ENCODE results near the gene TMC2.
"Not testable (repeated sequence)": the region's sequence is repeated elsewhere in the genome, so short reads cannot be mapped to it uniquely, and the experiment has no call there.

The TMC2 gene, protein sequence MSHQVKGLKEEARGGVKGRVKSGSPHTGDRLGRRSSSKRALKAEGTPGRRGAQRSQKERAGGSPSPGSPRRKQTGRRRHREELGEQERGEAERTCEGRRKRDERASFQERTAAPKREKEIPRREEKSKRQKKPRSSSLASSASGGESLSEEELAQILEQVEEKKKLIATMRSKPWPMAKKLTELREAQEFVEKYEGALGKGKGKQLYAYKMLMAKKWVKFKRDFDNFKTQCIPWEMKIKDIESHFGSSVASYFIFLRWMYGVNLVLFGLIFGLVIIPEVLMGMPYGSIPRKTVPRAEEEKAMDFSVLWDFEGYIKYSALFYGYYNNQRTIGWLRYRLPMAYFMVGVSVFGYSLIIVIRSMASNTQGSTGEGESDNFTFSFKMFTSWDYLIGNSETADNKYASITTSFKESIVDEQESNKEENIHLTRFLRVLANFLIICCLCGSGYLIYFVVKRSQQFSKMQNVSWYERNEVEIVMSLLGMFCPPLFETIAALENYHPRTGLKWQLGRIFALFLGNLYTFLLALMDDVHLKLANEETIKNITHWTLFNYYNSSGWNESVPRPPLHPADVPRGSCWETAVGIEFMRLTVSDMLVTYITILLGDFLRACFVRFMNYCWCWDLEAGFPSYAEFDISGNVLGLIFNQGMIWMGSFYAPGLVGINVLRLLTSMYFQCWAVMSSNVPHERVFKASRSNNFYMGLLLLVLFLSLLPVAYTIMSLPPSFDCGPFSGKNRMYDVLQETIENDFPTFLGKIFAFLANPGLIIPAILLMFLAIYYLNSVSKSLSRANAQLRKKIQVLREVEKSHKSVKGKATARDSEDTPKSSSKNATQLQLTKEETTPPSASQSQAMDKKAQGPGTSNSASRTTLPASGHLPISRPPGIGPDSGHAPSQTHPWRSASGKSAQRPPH
- long read RNA-seq, partial matches to known transcripts, result 0 of 1 reads
- long read RNA-seq, other reads (novel, unspliced or antisense), result 1 of 1 reads

DNA sequence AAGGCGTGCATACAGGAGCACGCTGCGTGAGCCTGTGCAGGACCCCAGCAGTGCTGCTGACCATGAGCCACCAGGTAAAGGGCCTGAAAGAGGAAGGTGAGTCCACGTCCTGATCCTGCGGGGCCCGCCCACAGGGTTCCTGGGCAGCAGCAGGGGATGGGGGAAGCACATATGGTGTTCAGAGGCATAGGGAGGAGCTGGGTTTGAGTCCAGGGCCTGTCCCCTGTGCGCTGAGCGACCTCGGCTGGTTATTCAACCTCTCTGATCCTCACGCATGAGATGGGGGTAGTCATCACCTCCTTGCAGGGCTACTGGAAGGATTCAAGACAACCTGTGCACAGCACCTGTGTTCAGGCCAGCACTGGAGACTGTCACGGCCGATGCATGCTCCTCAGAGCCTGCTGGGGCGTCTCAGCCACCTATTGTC is at the start of gene TMC2:
TMC2 (plus strand) TSS at position 14 of the 427 bp plus-strand sequence; CDS start at position 63, 49 bp downstream.
- DNase-seq (ENCODE audit: low read depth in 1 of 2, low spot score in 1 of 2), result no peak
- Histone ChIP-seq H3K4me3 (replicated peaks; ENCODE audit: insufficient read depth, low read length) (no peak within 1 kb of the TSS), H3K27ac (replicated peaks) (no peak within 1 kb of the TSS), H3K27me3 (ENCODE audit: insufficient read depth, poor library complexity, severe bottlenecking) (peaks cover 7% of the 10 kb centered on the region)
- TF ChIP-seq POLR2AphosphoS5 (IDR thresholded peaks at IDR 0.05; ENCODE audit: low read depth), result no peak
- no peak for TF ChIP-seq GABPA (IDR thresholded peaks at IDR 0.05; ENCODE audit: low read depth)
- TF ChIP-seq SPI1 (IDR thresholded peaks at IDR 0.05; ENCODE audit: borderline replicate concordance, low read depth), result no peak
- TF ChIP-seq, protein P1, sequence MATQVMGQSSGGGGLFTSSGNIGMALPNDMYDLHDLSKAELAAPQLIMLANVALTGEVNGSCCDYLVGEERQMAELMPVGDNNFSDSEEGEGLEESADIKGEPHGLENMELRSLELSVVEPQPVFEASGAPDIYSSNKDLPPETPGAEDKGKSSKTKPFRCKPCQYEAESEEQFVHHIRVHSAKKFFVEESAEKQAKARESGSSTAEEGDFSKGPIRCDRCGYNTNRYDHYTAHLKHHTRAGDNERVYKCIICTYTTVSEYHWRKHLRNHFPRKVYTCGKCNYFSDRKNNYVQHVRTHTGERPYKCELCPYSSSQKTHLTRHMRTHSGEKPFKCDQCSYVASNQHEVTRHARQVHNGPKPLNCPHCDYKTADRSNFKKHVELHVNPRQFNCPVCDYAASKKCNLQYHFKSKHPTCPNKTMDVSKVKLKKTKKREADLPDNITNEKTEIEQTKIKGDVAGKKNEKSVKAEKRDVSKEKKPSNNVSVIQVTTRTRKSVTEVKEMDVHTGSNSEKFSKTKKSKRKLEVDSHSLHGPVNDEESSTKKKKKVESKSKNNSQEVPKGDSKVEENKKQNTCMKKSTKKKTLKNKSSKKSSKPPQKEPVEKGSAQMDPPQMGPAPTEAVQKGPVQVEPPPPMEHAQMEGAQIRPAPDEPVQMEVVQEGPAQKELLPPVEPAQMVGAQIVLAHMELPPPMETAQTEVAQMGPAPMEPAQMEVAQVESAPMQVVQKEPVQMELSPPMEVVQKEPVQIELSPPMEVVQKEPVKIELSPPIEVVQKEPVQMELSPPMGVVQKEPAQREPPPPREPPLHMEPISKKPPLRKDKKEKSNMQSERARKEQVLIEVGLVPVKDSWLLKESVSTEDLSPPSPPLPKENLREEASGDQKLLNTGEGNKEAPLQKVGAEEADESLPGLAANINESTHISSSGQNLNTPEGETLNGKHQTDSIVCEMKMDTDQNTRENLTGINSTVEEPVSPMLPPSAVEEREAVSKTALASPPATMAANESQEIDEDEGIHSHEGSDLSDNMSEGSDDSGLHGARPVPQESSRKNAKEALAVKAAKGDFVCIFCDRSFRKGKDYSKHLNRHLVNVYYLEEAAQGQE (IDR thresholded peaks at IDR 0.05; ENCODE audit: insufficient replicate concordance, low read depth), result no peak
- TF ChIP-seq, protein P2, sequence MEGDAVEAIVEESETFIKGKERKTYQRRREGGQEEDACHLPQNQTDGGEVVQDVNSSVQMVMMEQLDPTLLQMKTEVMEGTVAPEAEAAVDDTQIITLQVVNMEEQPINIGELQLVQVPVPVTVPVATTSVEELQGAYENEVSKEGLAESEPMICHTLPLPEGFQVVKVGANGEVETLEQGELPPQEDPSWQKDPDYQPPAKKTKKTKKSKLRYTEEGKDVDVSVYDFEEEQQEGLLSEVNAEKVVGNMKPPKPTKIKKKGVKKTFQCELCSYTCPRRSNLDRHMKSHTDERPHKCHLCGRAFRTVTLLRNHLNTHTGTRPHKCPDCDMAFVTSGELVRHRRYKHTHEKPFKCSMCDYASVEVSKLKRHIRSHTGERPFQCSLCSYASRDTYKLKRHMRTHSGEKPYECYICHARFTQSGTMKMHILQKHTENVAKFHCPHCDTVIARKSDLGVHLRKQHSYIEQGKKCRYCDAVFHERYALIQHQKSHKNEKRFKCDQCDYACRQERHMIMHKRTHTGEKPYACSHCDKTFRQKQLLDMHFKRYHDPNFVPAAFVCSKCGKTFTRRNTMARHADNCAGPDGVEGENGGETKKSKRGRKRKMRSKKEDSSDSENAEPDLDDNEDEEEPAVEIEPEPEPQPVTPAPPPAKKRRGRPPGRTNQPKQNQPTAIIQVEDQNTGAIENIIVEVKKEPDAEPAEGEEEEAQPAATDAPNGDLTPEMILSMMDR (IDR thresholded peaks at IDR 0.05; ENCODE audit: insufficient read depth, low read length), result no peak

DNA sequence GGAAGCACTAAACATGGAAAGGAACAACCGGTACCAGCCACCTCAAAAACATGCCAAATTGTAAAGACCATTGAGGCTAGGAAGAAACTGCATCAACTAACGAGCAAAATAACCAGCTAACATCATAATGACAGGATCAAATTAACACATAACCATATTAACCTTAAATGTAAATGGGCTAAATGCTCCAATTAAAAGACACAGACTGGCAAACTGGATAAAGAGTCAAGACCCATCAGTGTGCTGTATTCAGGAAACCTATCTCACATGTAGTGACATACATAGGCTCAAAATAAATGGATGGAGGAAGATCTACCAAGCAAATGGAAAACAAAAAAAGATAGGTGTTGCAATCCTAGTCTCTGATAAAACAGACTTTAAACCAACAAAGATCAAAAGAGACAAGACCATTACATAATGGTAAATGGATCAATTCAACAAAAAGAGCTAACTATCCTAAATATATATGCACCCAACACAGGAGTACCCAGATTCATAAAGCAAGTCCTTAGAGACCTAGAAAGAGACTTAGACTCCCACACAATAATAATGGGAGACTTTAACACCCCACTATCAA is 33.5 kb upstream of the TMC2 start:
- not testable (repeated sequence) for DNase-seq (ENCODE audit: low read depth in 1 of 2, low spot score in 1 of 2); H3K4me3 ChIP-seq (replicated peaks; ENCODE audit: insufficient read depth, low read length); H3K27ac ChIP-seq (replicated peaks)

DNA sequence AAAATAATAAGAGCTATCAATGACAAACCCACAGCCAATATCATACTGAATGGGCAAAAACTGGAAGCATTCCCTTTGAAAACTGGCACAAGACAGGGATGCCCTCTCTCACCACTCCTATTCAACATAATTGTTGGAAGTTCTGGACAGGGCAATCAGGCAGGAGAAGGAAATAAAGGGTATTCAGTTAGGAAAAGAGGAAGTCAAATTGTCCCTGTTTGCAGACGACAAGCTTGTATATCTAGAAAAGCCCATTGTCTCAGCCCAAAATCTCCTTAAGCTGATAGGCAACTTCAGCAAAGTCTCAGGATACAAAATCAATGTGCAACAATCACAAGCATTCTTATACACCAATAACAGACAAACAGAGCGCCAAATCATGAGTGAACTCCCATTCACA is 31.6 kb upstream of the TMC2 start:
- DNase-seq (ENCODE audit: low read depth in 1 of 2, low spot score in 1 of 2); H3K27me3 ChIP-seq (ENCODE audit: insufficient read depth, poor library complexity, severe bottlenecking); H3K27ac ChIP-seq (replicated peaks); H3K4me3 ChIP-seq (replicated peaks; ENCODE audit: insufficient read depth, low read length): not testable (repeated sequence)
- peak; percentile 74; the same call in 1 of the 2 replicates for TF ChIP-seq SPI1 (IDR thresholded peaks at IDR 0.05; ENCODE audit: borderline replicate concordance, low read depth)

More for the DNA sequence above, 33.5 kb upstream of the TMC2 start:
- H3K27me3 ChIP-seq (ENCODE audit: insufficient read depth, poor library complexity, severe bottlenecking), result not testable (repeated sequence)

DNA sequence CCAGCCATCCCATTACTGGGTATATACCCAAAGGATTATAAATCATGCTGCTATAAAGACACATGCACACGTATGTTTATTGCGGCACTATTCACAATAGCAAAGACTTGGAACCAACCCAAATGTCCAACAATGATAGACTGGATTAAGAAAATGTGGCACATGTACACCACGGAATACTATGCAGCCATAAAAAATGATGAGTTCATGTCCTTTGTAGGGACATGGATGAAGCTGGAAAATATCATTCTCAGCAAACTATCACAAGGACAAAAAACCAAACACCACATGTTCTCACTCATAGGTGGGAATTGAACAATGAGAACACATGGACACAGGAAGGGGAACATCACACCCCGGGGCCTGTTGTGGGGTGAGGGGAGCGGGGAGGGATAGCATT is 29.9 kb upstream of the TMC2 start:
- H3K4me3 ChIP-seq (replicated peaks; ENCODE audit: insufficient read depth, low read length); H3K27ac ChIP-seq (replicated peaks); DNase-seq (ENCODE audit: low read depth in 1 of 2, low spot score in 1 of 2); H3K27me3 ChIP-seq (ENCODE audit: insufficient read depth, poor library complexity, severe bottlenecking): not testable (repeated sequence)

DNA sequence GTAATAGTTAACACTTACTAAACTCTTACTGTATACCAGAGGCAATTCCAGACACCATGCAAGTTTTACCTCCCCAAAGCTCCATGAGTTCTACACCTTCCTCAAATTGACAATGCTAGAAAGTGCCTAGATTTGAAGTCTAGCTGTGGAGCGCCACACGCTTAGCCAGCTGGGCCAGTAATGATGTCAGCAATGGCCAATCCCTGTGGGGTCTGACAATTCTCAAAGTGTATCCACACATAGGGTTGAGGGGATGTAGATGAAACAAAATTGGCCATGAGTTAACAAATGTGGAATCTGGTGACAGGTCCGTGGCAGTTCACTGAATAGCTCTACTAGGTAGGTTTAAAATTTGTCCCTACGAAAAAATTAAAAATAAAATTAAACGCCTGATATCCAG is 28.9 kb upstream of the TMC2 start:
- Histone ChIP-seq H3K27ac (replicated peaks) (no peak overlapping the region), H3K27me3 (ENCODE audit: insufficient read depth, poor library complexity, severe bottlenecking) (no peaks in the 10 kb centered on the region), H3K4me3 (replicated peaks; ENCODE audit: insufficient read depth, low read length) (no peak overlapping the region)
- DNase-seq (ENCODE audit: low read depth in 1 of 2, low spot score in 1 of 2), result no peak
- TF ChIP-seq, protein P1 (IDR thresholded peaks at IDR 0.05; ENCODE audit: insufficient replicate concordance, low read depth), result no peak
- no peak for TF ChIP-seq POLR2AphosphoS5 (IDR thresholded peaks at IDR 0.05; ENCODE audit: low read depth)
- no peak for TF ChIP-seq GABPA (IDR thresholded peaks at IDR 0.05; ENCODE audit: low read depth)
- no peak for TF ChIP-seq SPI1 (IDR thresholded peaks at IDR 0.05; ENCODE audit: borderline replicate concordance, low read depth)
- TF ChIP-seq, protein P2 (IDR thresholded peaks at IDR 0.05; ENCODE audit: insufficient read depth, low read length), result no peak

All from HL-60 (cell line).